HG02798 (cell line): ENCODE measurements around the gene BCR.
"Not testable (repeated sequence)": the region's sequence is repeated elsewhere in the genome, so short reads cannot be mapped to it uniquely, and the experiment has no call there.

Experiments used
- ATAC-seq: cut with Tn5 transposase; IDR thresholded peaks from one replicate; pipeline ENCODE4 v1.9.1; 2021; ENCODE audit warnings: mild to moderate bottlenecking; ENCODE audit not compliant: unreplicated experiment, poor library complexity

BCR gene

GRCh38 chr22:23341942-23342695 is 161.8 kb downstream of the BCR start:
- ATAC-seq = not testable (repeated sequence)

- ATAC-seq = no peak
Observed at GRCh38 chr22:23351321-23351720, 171.0 kb downstream of the BCR start.

DNA sequence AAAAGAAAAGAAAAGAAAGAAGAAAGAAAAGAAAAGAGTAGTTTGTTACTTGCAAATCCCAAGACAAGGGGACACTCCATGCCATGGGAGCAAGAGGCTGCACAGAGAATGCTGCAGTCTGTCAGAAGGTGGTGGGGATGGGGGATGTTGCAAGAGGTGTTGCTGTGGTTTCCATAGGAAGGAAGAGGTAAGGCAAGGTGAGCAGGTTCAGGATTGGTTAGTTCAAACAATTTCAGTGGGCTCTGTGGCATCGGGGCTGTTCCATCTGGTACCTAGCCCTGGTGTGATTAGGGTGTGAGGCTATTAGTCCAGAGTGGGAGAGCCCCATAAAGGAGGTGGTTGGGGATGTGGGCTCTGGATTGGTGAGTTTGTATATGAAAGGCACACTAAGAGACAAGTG is 172.7 kb downstream of the BCR start:
- no peak for ATAC-seq

- ATAC-seq = no peak
Observed at GRCh38 chr22:23353696-23354095, 173.4 kb downstream of the BCR start.

DNA sequence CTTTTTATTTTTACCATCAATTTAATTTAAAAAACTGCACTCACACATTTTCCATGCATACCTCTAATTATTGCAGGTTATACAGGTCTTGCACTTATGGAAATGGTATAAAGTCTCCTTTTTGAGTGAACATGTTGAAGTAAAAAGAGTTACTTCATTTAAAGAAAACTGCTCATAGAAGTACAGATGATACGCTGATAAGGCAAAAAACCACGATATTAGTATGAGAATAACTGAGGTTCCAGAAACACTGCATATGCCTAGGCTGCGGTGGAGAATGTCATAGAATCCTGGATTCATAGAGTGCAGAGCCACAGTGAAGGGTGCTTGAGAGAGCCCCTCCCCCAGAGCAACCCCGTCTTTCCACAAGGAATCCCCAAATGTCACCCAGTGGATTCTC is 175.8 kb downstream of the BCR start:
- ATAC-seq = no peak

GRCh38 chr22:23357053-23357452 is 176.7 kb downstream of the BCR start:
- ATAC-seq = no peak

DNA sequence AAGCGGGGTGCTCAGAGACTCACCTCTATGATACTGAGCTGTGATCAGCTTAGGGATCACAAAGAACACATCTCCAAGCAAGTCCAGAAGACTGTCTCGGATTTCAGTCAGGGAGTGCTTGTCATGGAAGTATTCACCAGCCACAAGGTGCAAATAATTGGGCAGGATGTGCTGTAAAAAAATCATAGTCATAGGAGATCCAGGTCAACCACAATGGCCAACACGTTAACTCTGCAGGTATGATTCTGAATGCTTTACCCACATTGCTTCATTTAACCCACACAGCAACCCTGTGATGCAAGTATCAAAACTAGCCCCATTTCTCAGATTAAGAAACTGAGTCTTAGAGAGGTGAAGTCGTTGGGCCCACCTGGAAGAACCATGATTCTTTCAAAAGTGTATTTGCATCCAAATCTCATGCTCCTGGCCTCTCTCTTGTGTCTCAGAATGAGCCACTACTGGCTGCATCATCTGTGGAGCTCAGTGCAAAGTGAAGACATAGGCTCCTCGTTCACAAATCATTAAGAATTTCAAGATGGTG is 179.3 kb downstream of the BCR start:
- ATAC-seq = no peak

- ATAC-seq = no peak
Observed at GRCh38 chr22:23361676-23362075, 181.4 kb downstream of the BCR start.

GRCh38 chr22:23363683-23364082 is 183.4 kb downstream of the BCR start:
- no peak for ATAC-seq

DNA sequence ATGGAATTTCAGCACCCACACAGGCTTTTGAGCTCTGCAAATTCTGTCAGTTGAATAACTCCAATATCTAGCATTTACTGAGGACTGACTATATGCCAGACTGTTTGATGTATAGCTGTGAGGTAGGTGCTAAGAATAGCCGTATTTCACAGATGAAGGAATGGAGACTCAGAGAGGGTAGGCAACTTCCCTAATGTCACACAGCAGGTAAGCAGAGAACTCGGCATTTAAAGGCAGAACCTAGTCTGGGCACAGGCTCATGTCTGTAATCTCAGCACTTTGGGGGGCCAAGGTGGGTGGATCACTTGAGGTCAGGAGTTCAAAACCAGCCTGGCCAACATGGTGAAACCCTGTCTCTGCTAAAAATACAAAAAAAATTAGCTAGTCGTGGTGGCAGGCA is 184.1 kb downstream of the BCR start:
- ATAC-seq = no peak

- ATAC-seq = no peak
Observed at GRCh38 chr22:23365524-23365923, 185.2 kb downstream of the BCR start.

DNA sequence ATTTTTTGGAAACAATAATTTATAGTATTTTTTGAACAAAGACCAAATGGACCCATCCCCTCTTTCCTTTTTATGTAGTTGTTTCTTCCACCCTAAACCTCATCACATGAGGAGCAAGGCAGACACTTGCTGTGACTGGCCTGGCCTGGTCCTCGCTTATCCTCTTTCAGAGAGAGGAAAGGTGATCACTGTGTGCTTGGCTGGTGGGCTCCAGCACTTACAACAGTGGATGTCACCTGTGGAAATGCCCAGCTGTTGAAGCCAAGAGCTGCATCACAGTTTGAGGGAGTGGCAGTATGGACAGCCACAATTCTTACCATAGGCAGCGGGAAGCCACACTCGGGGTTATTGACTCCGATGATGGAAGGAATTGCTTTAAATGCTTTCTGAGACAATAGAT is 185.7 kb downstream of the BCR start:
- no peak for ATAC-seq

DNA sequence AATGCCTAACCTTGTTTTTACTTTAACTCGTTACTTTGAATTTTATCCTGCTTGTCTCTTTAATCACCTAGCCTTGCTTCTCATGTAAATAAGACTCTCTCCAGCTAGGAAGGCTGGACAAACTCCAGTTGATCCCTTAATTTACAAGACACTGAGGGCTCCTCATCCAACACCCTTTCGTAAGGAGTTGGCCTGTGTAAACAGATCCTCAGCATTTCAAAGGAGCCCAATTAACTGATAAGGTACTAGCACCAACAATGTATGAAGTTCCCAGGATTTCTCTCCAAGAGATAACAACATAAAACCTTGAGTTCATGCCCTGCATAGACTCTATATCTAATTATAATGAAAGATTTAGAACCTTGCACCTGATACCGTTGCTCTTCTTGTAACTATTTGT is 186.9 kb downstream of the BCR start:
- ATAC-seq = not testable (repeated sequence)
